DND-41 (cell line): ENCODE results near the gene HIGD1C.
A peak's percentile ranks its signal among the peaks of the same experiment; 100 is the strongest.

ENCODE experiments used
- ATAC-seq: fragments of 200-7000 bp; cut with Tn5 transposase; 3 replicates; pipeline ENCODE4 v1.9.1; 2021; ENCODE audit warnings: low read depth; ENCODE audit not compliant: insufficient read depth
- DNase-seq: peaks from one replicate; pipeline ENCODE4 v3.0.0-alpha.2; 2020
- H2AFZ ChIP-seq: 2 replicates; pipeline ENCODE4 v1.6.0; 2012; ENCODE audit warnings: low read depth, low read length
- H3K27ac ChIP-seq: 2 replicates; pipeline ENCODE4 v1.5.1; 2012; ENCODE audit warnings: low read length, inconsistent platforms
- H3K27me3 ChIP-seq: fragments of 200-600 bp; sonication (generic); 2 replicates; pipeline ENCODE4 v1.6.0; 2012; ENCODE audit warnings: low read length, mild to moderate bottlenecking, inconsistent platforms; ENCODE audit not compliant: insufficient read depth, poor library complexity
- H3K36me3 ChIP-seq: 2 replicates; pipeline ENCODE4 v1.5.1; 2012; ENCODE audit warnings: low read length, inconsistent platforms; ENCODE audit not compliant: insufficient read depth
- H3K4me1 ChIP-seq: 2 replicates; pipeline ENCODE4 v1.5.1; 2012; ENCODE audit warnings: mild to moderate bottlenecking, low read length; ENCODE audit not compliant: insufficient read depth
- H3K4me2 ChIP-seq: 2 replicates; pipeline ENCODE4 v1.6.0; 2012; ENCODE audit warnings: mild to moderate bottlenecking, moderate library complexity, low read length, inconsistent platforms; ENCODE audit not compliant: insufficient read depth
- H3K4me3 ChIP-seq, 2 experiments: fragments of 200-600 bp in 1 of 2; shearing (Covaris generic) in 1 of 2; 2 replicates each; pipeline ENCODE4 v1.5.1; 2012 to 2016; ENCODE audit warnings: inconsistent platforms in 2 of 2, low read length in 2 of 2, mild to moderate bottlenecking in 2 of 2, low read depth in 1 of 2, moderate library complexity in 1 of 2
- H3K79me2 ChIP-seq: 2 replicates; pipeline ENCODE4 v1.6.0; 2012; ENCODE audit warnings: low read length, inconsistent platforms; ENCODE audit not compliant: insufficient read depth
- H3K9ac ChIP-seq: 2 replicates; pipeline ENCODE4 v1.6.0; 2012; ENCODE audit warnings: low read depth, mild to moderate bottlenecking, inconsistent platforms, low read length, moderate library complexity
- H3K9me3 ChIP-seq: 2 replicates; pipeline ENCODE4 v1.5.1; 2012; ENCODE audit warnings: low read length, moderate library complexity, mild to moderate bottlenecking, inconsistent platforms; ENCODE audit not compliant: insufficient read depth, severe bottlenecking
- H4K20me1 ChIP-seq: 2 replicates; pipeline ENCODE4 v1.6.0; 2012; ENCODE audit warnings: low read length; ENCODE audit not compliant: insufficient read depth
- CTCF ChIP-seq: IDR thresholded peaks from 2 replicates; pipeline ENCODE4 v1.5.1; 2012; ENCODE audit warnings: borderline replicate concordance, low read length, moderate library complexity, mild to moderate bottlenecking; ENCODE audit not compliant: poor library complexity, severe bottlenecking; ENCODE audit errors: extremely low read depth
- EZH2 ChIP-seq: IDR thresholded peaks from 3 replicates; pipeline ENCODE4 v1.6.1; 2012; ENCODE audit warnings: borderline replicate concordance, low read depth, mild to moderate bottlenecking, moderate library complexity, low read length, inconsistent platforms; ENCODE audit not compliant: severe bottlenecking

HIGD1C gene

DNA sequence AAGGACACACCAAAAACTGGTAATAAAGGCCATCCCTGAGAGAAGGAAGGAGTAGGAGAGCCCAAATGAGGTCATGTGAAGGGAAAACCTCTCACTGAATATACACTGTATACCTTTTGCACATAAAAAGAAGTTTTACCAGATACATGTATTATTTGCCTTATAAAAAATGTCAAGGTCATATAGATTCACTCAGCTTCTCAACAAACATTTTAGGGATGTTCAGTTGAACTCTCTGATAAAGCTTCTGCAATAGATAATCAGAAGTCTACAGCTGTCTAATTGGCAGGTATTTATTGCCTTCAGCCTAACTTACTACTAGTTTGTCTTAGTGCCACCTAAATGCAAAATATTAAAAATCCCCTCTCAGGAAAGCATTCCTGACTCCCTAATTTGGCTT, 65.1 kb downstream of the HIGD1C start:
- ATAC-seq = no peak
- Histone ChIP-seq H3K79me2 (peaks cover 97% of the 10 kb centered on the region), H3K4me1 (peaks cover 36% of the 10 kb centered on the region)

DNA sequence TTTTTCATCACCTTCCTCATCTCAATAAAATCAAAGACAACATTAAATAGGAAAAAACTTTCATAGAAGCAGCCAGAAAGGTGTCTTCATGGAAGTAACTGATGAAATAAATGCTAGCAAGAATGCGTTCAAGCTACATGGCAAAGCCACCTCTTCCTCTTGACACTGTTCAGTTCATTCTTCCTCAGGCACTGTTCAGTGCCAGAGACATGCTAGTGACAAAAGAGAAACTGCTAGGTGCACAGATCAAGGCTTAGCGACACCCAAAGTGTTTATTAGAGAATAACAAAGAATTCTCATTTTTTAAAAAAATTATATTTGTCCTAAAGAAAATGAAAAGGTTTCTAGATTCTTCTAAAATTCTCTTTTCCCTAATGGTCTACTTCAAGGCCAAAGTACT, 66.6 kb downstream of the HIGD1C start:
- ATAC-seq = no peak
- no peak overlapping the region for H3K9ac ChIP-seq
- no peak overlapping the region for H3K4me2 ChIP-seq
- DNase-seq = no peak
- no peak overlapping the region for H3K4me3 ChIP-seq
- TF ChIP-seq CTCF (no peak), EZH2 (no peak)
- no peaks in the 10 kb centered on the region for H3K9me3 ChIP-seq
- H3K27ac ChIP-seq = peak overlapping the region; percentile 48; the same call in 1 of the 2 replicates
- no peaks in the 10 kb centered on the region for H3K27me3 ChIP-seq
- peaks cover 3% of the 10 kb centered on the region; the same call in 1 of the 2 replicates for H4K20me1 ChIP-seq
- peaks cover 51% of the 10 kb centered on the region for H3K4me1 ChIP-seq
- no peak overlapping the region for H2AFZ ChIP-seq
- H3K79me2 ChIP-seq = peaks cover 98% of the 10 kb centered on the region
- 0 out of 2 replicates have a peak, but pooled peaks cover 2% of the 10 kb centered on the region for H3K36me3 ChIP-seq

More for the DNA sequence above, 65.1 kb downstream of the HIGD1C start:
- TF ChIP-seq CTCF = no peak
- no peak for TF ChIP-seq EZH2
- no peak overlapping the region for H3K9ac ChIP-seq
- no peak overlapping the region for H2AFZ ChIP-seq
- no peaks in the 10 kb centered on the region for H3K27me3 ChIP-seq
- H3K4me3 ChIP-seq = no peak overlapping the region
- no peaks in the 10 kb centered on the region for H3K9me3 ChIP-seq
- H3K4me2 ChIP-seq = no peak overlapping the region
- DNase-seq = no peak
- peaks cover 6% of the 10 kb centered on the region; the same call in 1 of the 2 replicates for H4K20me1 ChIP-seq
- H3K27ac ChIP-seq = no peak overlapping the region
- no peaks in the 10 kb centered on the region for H3K36me3 ChIP-seq

GRCh38 chr12:51019927-51020326, 67.6 kb downstream of the HIGD1C start:
- ATAC-seq (peak; percentile 15; the same call in 2 of the 3 replicates), DNase-seq (no peak)
- Histone ChIP-seq H3K27ac (peak overlapping the region; percentile 80), H3K27me3 (no peaks in the 10 kb centered on the region), H3K4me3 (no peak overlapping the region), H3K79me2 (peaks cover 98% of the 10 kb centered on the region), H3K4me1 (peaks cover 61% of the 10 kb centered on the region), H3K4me2 (peak overlapping the region; percentile 74), H2AFZ (no peak overlapping the region), H3K36me3 (0 out of 2 replicates have a peak, but pooled peaks cover 5% of the 10 kb centered on the region), H3K9ac (peak overlapping the region; percentile 40), H3K9me3 (no peaks in the 10 kb centered on the region), H4K20me1 (peaks cover 5% of the 10 kb centered on the region; the same call in 1 of the 2 replicates)
- TF ChIP-seq EZH2 (no peak), CTCF (no peak)
